ENCODE measurements around the gene LGALS1.
A peak's percentile ranks its signal among the peaks of the same experiment; 100 is the strongest.

LGALS1 gene

GRCh38 chr22:37662039-37662438, 13.4 kb upstream of the LGALS1 start:
- DNase-seq (ENCODE audit: low spot score): no peak

- no peak for DNase-seq (ENCODE audit: low spot score)
Measured at GRCh38 chr22:37663521-37664140, 11.8 kb upstream of the LGALS1 start.

GRCh38 chr22:37664249-37665101, 11.0 kb upstream of the LGALS1 start:
- no peak for DNase-seq (ENCODE audit: low spot score)

GRCh38 chr22:37665487-37665886, 9.9 kb upstream of the LGALS1 start:
- no peak for DNase-seq (ENCODE audit: low spot score)

GRCh38 chr22:37669586-37669985, 5.8 kb upstream of the LGALS1 start:
- DNase-seq (ENCODE audit: low spot score): no peak

- DNase-seq (ENCODE audit: low spot score): no peak
Measured at GRCh38 chr22:37672206-37672919, 3.1 kb upstream of the LGALS1 start.

- no peak for DNase-seq (ENCODE audit: low spot score)
Measured at GRCh38 chr22:37672920-37673455, 2.4 kb upstream of the LGALS1 start.

- no peak for DNase-seq (ENCODE audit: low spot score)
Measured at GRCh38 chr22:37674248-37674647, 1.2 kb upstream of the LGALS1 start.

GRCh38 chr22:37675930-37676735, 697 bp downstream of the LGALS1 start:
- DNase-seq (ENCODE audit: low spot score): no peak

GRCh38 chr22:37676736-37677492, 1.5 kb downstream of the LGALS1 start:
- no peak for DNase-seq (ENCODE audit: low spot score)

GRCh38 chr22:37677493-37677974, 2.1 kb downstream of the LGALS1 start:
- no peak for DNase-seq (ENCODE audit: low spot score)

GRCh38 chr22:37678372-37678771, 2.9 kb downstream of the LGALS1 start:
- no peak for DNase-seq (ENCODE audit: low spot score)

GRCh38 chr22:37679670-37680069, 4.2 kb downstream of the LGALS1 start:
- DNase-seq (ENCODE audit: low spot score): no peak

- DNase-seq (ENCODE audit: low spot score): no peak
Measured at GRCh38 chr22:37680191-37680851, 4.9 kb downstream of the LGALS1 start.

GRCh38 chr22:37681001-37681424, 5.6 kb downstream of the LGALS1 start:
- DNase-seq (ENCODE audit: low spot score): no peak

GRCh38 chr22:37681556-37682049, 6.2 kb downstream of the LGALS1 start:
- peak; percentile 86 for DNase-seq (ENCODE audit: low spot score)

- DNase-seq (ENCODE audit: low spot score): no peak
Measured at GRCh38 chr22:37684803-37685615, 9.6 kb downstream of the LGALS1 start.

GRCh38 chr22:37686002-37686982, 10.9 kb downstream of the LGALS1 start, which contains the start of gene NOL12:
TSS of gene NOL12 (plus strand) at chr22:37686343. CDS start at chr22:37686393, 50 bp downstream.
- peak; percentile 93 for DNase-seq (ENCODE audit: low spot score)
